ENCODE measurements around the gene ACOD1. TPM values are rescaled to one million over a fixed set of nuclear protein-coding genes. Genes with fewer than 3 reads are reported as not detected.

The ACOD1 gene
- total and polyA plus RNA-seq, 4 donors, result 0.08 TPM; not detected in 3

GRCh38 chr13:76992548-76993001 is 44.3 kb downstream of the ACOD1 start:
- Histone ChIP-seq H3K27me3 (ENCODE audit: control insufficient read depth in 4 of 4, insufficient read depth in 4 of 4, low read length in 3 of 4) (no peaks in the 10 kb centered on the region), H3K9me3 (ENCODE audit: control insufficient read depth in 4 of 4, low read length in 3 of 4) (no peaks in the 10 kb centered on the region), H3K4me1 (ENCODE audit: control insufficient read depth in 4 of 4, insufficient read depth in 4 of 4, low read length in 3 of 4) (peaks cover 0 to 23% (median 14%) of the 10 kb centered on the region in 4 donors), H3K36me3 (ENCODE audit: control insufficient read depth in 4 of 4, insufficient read depth in 3 of 4, low read depth in 1 of 4, low read length in 3 of 4) (peaks cover 0 to 6% (median 4%) of the 10 kb centered on the region in 4 donors), H3K27ac (ENCODE audit: low read depth in 1 of 2, low read length in 2 of 2) (peak overlapping the region; percentile 86 to 97), H3K4me3 (ENCODE audit: low read depth in 1 of 3, low read length in 3 of 3) (peak overlapping the region; percentile 78 to 84 (median 82)), H3K9ac (ENCODE audit: low read depth in 1 of 2, low read length in 2 of 2) (peak overlapping the region; percentile 42 to 92)
- peak; percentile 51 for DNase-seq (ENCODE audit: low spot score)
- TF ChIP-seq YY1 (IDR thresholded peaks at IDR 0.05) (peak; percentile 31), HNF4G (IDR thresholded peaks at IDR 0.05) (no peak)
- WGBS, result 1% methylated on average over 20 of the region's 20 CpGs

- DNase-seq (ENCODE audit: low spot score), result no peak
- Histone ChIP-seq H3K4me3 (ENCODE audit: low read depth in 1 of 3, low read length in 3 of 3) (peak overlapping the region in 2 of 3 donors; percentile 78 to 84), H3K27me3 (ENCODE audit: control insufficient read depth in 4 of 4, insufficient read depth in 4 of 4, low read length in 3 of 4) (no peaks in the 10 kb centered on the region), H3K4me1 (ENCODE audit: control insufficient read depth in 4 of 4, insufficient read depth in 4 of 4, low read length in 3 of 4) (peaks cover 0 to 23% (median 14%) of the 10 kb centered on the region in 4 donors), H3K9ac (ENCODE audit: low read depth in 1 of 2, low read length in 2 of 2) (peak overlapping the region; percentile 42 to 92), H3K9me3 (ENCODE audit: control insufficient read depth in 4 of 4, low read length in 3 of 4) (no peaks in the 10 kb centered on the region), H3K36me3 (ENCODE audit: control insufficient read depth in 4 of 4, insufficient read depth in 3 of 4, low read depth in 1 of 4, low read length in 3 of 4) (peaks cover 0 to 6% (median 4%) of the 10 kb centered on the region in 4 donors), H3K27ac (ENCODE audit: low read depth in 1 of 2, low read length in 2 of 2) (peak overlapping the region; percentile 86 to 97)
- 52% methylated on average over 3 of the region's 3 CpGs for WGBS
- TF ChIP-seq JUND (IDR thresholded peaks at IDR 0.05) (no peak), FOXA2 (IDR thresholded peaks at IDR 0.05) (no peak), NR2F2 (IDR thresholded peaks at IDR 0.05) (no peak), ZBTB33 (IDR thresholded peaks at IDR 0.05) (no peak), FOXA1 (IDR thresholded peaks at IDR 0.05) (no peak), MAX (IDR thresholded peaks at IDR 0.05) (no peak), EGR1 (IDR thresholded peaks at IDR 0.05; ENCODE audit: low read depth in 2 of 2) (no peak), HNF4G (IDR thresholded peaks at IDR 0.05) (no peak)
Measured at GRCh38 chr13:76993021-76993420, 44.7 kb downstream of the ACOD1 start.

- Histone ChIP-seq H3K4me1 (ENCODE audit: control insufficient read depth in 4 of 4, insufficient read depth in 4 of 4, low read length in 3 of 4) (peaks cover 0 to 23% (median 14%) of the 10 kb centered on the region in 4 donors), H3K9ac (ENCODE audit: low read depth in 1 of 2, low read length in 2 of 2) (no peak overlapping the region), H3K27me3 (ENCODE audit: control insufficient read depth in 4 of 4, insufficient read depth in 4 of 4, low read length in 3 of 4) (no peaks in the 10 kb centered on the region), H3K36me3 (ENCODE audit: control insufficient read depth in 4 of 4, insufficient read depth in 3 of 4, low read depth in 1 of 4, low read length in 3 of 4) (peaks cover 0 to 8% (median 4%) of the 10 kb centered on the region in 4 donors), H3K9me3 (ENCODE audit: control insufficient read depth in 4 of 4, low read length in 3 of 4) (no peaks in the 10 kb centered on the region), H3K4me3 (ENCODE audit: low read depth in 1 of 3, low read length in 3 of 3) (no peak overlapping the region), H3K27ac (ENCODE audit: low read depth in 1 of 2, low read length in 2 of 2) (no peak overlapping the region)
- 86% methylated on average over 5 of the region's 5 CpGs for WGBS
- no peak for DNase-seq (ENCODE audit: low spot score)
- TF ChIP-seq HNF4A (conservative IDR thresholded peaks at IDR 0.05), result no peak
- TF ChIP-seq RAD21 (IDR thresholded peaks at IDR 0.05), result no peak
- TF ChIP-seq GABPA (IDR thresholded peaks at IDR 0.05 in 1 of 2, conservative IDR thresholded peaks at IDR 0.05 in 1 of 2), result no peak
- TF ChIP-seq SP1 (IDR thresholded peaks at IDR 0.05), result no peak
- no peak for TF ChIP-seq JUND (IDR thresholded peaks at IDR 0.05)
- TF ChIP-seq ZBTB33 (IDR thresholded peaks at IDR 0.05), result no peak
- TF ChIP-seq FOXA1 (IDR thresholded peaks at IDR 0.05), result no peak
- no peak for TF ChIP-seq FOXA2 (IDR thresholded peaks at IDR 0.05)
- TF ChIP-seq CTCF (IDR thresholded peaks at IDR 0.05; ENCODE audit: low read depth, low read length, missing input control), result no peak
- no peak for TF ChIP-seq MAX (IDR thresholded peaks at IDR 0.05)
- no peak for TF ChIP-seq REST (IDR thresholded peaks at IDR 0.05)
- no peak for TF ChIP-seq YY1 (IDR thresholded peaks at IDR 0.05)
- no peak for TF ChIP-seq NR2F2 (IDR thresholded peaks at IDR 0.05)
- TF ChIP-seq EGR1 (IDR thresholded peaks at IDR 0.05; ENCODE audit: low read depth in 2 of 2), result no peak
- TF ChIP-seq ATF3 (IDR thresholded peaks at IDR 0.05), result no peak
- TF ChIP-seq TAF1 (conservative IDR thresholded peaks at IDR 0.05), result no peak
Measured at GRCh38 chr13:76993473-76993872, 45.2 kb downstream of the ACOD1 start.

Measured in liver (tissue), 9 donors.